Fibroblast of lung (primary cell): ENCODE data around the gene BATF. TPM values are rescaled to one million over a fixed set of nuclear protein-coding genes. Genes with fewer than 3 reads are reported as not detected.

Experiments used
- DNase-seq, 2 donors: peaks; one replicate each; pipeline versions ENCODE4 v3.0.0 to v3.0.0-alpha.2; 2010; ENCODE audit warnings: low read depth in 2 of 2
- H2AFZ ChIP-seq: 2 replicates; pipeline ENCODE4 v1.5.1; 2012; ENCODE audit warnings: low read length, control low read depth, inconsistent platforms
- H3K27ac ChIP-seq: 2 replicates; pipeline ENCODE4 v1.5.1; 2011; ENCODE audit warnings: low read length, control low read depth; ENCODE audit not compliant: insufficient read depth
- H3K27me3 ChIP-seq: 2 replicates; pipeline ENCODE4 v1.5.1; 2011; ENCODE audit warnings: mild to moderate bottlenecking, low read length; ENCODE audit not compliant: control insufficient read depth, insufficient read depth
- H3K36me3 ChIP-seq: 2 replicates; pipeline ENCODE4 v1.5.1; 2011; ENCODE audit warnings: low read length; ENCODE audit not compliant: control insufficient read depth, insufficient read depth
- H3K4me1 ChIP-seq: 2 replicates; pipeline ENCODE4 v1.5.1; 2011; ENCODE audit warnings: low read length; ENCODE audit not compliant: control insufficient read depth, insufficient read depth; ENCODE audit errors: extremely low read depth
- H3K4me2 ChIP-seq: 2 replicates; pipeline ENCODE4 v1.5.1; 2011; ENCODE audit warnings: low read length, control low read depth; ENCODE audit not compliant: insufficient read depth; ENCODE audit errors: extremely low read depth
- H3K4me3 ChIP-seq, 4 experiments: fragments of 200-600 bp in 1 of 4; sonication (generic) in 1 of 4; replicated peaks in 1 of 4; 2 replicates each; pipeline ENCODE4 v1.5.1; 2011 to 2016; ENCODE audit warnings: low read length in 4 of 4, low read depth in 3 of 4, mild to moderate bottlenecking in 3 of 4, control low read depth in 2 of 4, inconsistent platforms in 1 of 4, mixed read lengths in 1 of 4; ENCODE audit not compliant: insufficient read depth in 1 of 4; ENCODE audit errors: control extremely low read depth in 1 of 4
- H3K79me2 ChIP-seq: 2 replicates; pipeline ENCODE4 v1.5.1; 2012; ENCODE audit warnings: mild to moderate bottlenecking, low read length, inconsistent platforms; ENCODE audit not compliant: control insufficient read depth, insufficient read depth
- H3K9ac ChIP-seq: 2 replicates; pipeline ENCODE4 v1.5.1; 2011; ENCODE audit warnings: mild to moderate bottlenecking, low read length, control low read depth; ENCODE audit not compliant: insufficient read depth
- H3K9me3 ChIP-seq: 2 replicates; pipeline ENCODE4 v1.5.1; 2012; ENCODE audit warnings: low read depth, low read length; ENCODE audit not compliant: control insufficient read depth, insufficient read depth
- H4K20me1 ChIP-seq: 2 replicates; pipeline ENCODE4 v1.5.1; 2011; ENCODE audit warnings: low read length; ENCODE audit not compliant: control insufficient read depth, insufficient read depth; ENCODE audit errors: extremely low read depth
- EZH2 ChIP-seq: IDR thresholded peaks from 2 replicates; pipeline ENCODE4 v1.5.1; 2012; ENCODE audit warnings: low read length, control low read depth, mild to moderate bottlenecking; ENCODE audit errors: missing control alignments
- polyA plus RNA-seq, 2 donors: library from polyadenylated mRNA; depleted of rRNA in 1 of 2; stranded (reverse) in 1 of 2; unstranded in 1 of 2; fragments of >200 nt; gene quantifications; 2 replicates each; pipeline ENCODE4 v1.2.1, GENCODE V29; 2011 to 2012; ENCODE audit warnings: missing spikeins in 1 of 2
- total RNA-seq: library from RNA; depleted of rRNA; stranded (reverse); fragments of >200 nt; gene quantifications from 2 replicates; pipeline ENCODE4 v1.2.1, GENCODE V29; 2014
- TF ChIP-seq, protein P1 (sequence below), 2 donors: IDR thresholded peaks in 1 of 2; conservative IDR thresholded peaks in 1 of 2; 1 replicate in 1 of 2; 2 replicates in 1 of 2; pipeline ENCODE4 v1.5.1; 2011 to 2012; ENCODE audit warnings: low read length in 2 of 2, control low read depth in 1 of 2, inconsistent platforms in 1 of 2, low read depth in 1 of 2, mild to moderate bottlenecking in 1 of 2

BATF gene
- total and polyA plus RNA-seq, 2 donors (not counting 1 experiment from before 2014, with no cell fraction given): 0.50 TPM; not detected in 1

DNA sequence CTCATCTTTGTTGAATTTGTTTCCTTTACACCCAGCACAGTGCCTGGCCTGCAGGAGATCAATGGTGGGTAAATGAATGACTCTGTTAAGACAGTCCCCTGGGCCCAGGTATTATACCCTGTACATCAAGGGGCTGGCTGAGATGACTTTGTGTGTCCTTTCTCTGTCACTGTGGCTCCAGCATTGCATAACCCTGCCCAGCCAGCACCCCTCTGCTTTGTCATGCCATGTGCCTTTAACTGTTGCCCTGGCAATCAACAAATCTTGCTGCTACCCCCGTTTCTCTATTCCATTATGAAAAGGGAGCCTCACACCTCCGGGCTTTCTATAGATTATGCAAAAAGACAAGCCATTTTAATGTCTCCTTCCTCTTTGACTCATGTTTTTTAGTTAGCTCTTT, 48.5 kb downstream of the BATF start:
- TF ChIP-seq, protein P1, sequence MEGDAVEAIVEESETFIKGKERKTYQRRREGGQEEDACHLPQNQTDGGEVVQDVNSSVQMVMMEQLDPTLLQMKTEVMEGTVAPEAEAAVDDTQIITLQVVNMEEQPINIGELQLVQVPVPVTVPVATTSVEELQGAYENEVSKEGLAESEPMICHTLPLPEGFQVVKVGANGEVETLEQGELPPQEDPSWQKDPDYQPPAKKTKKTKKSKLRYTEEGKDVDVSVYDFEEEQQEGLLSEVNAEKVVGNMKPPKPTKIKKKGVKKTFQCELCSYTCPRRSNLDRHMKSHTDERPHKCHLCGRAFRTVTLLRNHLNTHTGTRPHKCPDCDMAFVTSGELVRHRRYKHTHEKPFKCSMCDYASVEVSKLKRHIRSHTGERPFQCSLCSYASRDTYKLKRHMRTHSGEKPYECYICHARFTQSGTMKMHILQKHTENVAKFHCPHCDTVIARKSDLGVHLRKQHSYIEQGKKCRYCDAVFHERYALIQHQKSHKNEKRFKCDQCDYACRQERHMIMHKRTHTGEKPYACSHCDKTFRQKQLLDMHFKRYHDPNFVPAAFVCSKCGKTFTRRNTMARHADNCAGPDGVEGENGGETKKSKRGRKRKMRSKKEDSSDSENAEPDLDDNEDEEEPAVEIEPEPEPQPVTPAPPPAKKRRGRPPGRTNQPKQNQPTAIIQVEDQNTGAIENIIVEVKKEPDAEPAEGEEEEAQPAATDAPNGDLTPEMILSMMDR (conservative IDR thresholded peaks at IDR 0.05 in 1 of 2, IDR thresholded peaks at IDR 0.05 in 1 of 2; ENCODE audit: low read depth in 1 of 2, low read length in 2 of 2): no peak
- TF ChIP-seq EZH2: no peak
- no peak overlapping the region for H3K4me2 ChIP-seq
- DNase-seq: no peak
- no peaks in the 10 kb centered on the region for H3K36me3 ChIP-seq
- H4K20me1 ChIP-seq: no peaks in the 10 kb centered on the region
- no peaks in the 10 kb centered on the region for H3K4me1 ChIP-seq
- H3K9me3 ChIP-seq: no peaks in the 10 kb centered on the region
- H3K9ac ChIP-seq: no peak overlapping the region
- H3K27me3 ChIP-seq: peaks cover 21% of the 10 kb centered on the region
- no peak overlapping the region for H2AFZ ChIP-seq
- no peak overlapping the region for H3K4me3 ChIP-seq
- no peaks in the 10 kb centered on the region for H3K79me2 ChIP-seq
- H3K27ac ChIP-seq: no peak overlapping the region

DNA sequence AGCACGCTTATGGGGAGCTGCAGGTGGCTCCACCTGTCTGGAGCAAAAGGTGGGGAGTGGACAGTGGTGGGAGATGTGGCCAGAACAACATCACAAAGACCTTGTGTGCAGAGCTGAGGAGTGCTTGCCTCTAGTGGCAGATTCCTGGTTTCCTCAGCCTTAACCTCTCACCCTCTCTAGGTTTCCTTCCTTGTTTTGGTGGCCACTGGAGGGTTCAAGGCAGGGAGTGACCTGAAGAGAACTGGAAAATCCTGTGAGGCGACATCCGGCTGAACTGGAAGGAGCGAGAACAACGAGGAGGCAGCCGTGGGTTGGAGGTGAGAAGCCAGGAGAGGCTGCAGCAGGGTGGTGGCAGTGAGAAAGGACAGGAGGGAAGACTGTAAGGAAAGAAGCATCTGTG, 49.8 kb downstream of the BATF start:
- H3K27me3 ChIP-seq: peaks cover 18% of the 10 kb centered on the region
- no peak for DNase-seq
- TF ChIP-seq, protein P1 (conservative IDR thresholded peaks at IDR 0.05 in 1 of 2, IDR thresholded peaks at IDR 0.05 in 1 of 2; ENCODE audit: low read depth in 1 of 2, low read length in 2 of 2): no peak
- no peak for TF ChIP-seq EZH2

DNA sequence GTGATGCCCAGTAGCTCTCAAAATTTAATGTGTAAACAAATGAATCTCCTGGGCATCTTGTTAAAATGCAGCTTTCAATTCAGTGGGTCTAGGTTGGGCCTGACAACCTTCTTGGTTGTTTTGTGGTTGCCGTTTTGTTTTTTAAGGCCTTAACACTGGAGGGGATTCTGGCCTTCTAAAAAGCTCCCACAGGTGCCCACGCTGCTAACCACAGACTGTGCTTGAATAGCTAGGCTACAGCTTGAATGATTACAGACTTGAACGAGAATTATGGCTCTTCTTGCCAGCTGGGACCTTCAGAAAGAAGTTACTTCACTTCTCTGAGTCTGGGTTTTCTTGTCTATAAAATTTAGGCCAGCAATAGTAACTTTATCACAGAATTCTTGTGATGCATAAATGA, 54.8 kb downstream of the BATF start:
- Histone ChIP-seq H3K27ac (no peak overlapping the region), H3K4me3 (no peak overlapping the region), H3K9me3 (no peaks in the 10 kb centered on the region), H2AFZ (no peak overlapping the region), H3K4me2 (no peak overlapping the region), H3K36me3 (no peaks in the 10 kb centered on the region), H3K9ac (no peak overlapping the region), H4K20me1 (no peaks in the 10 kb centered on the region), H3K79me2 (no peaks in the 10 kb centered on the region), H3K4me1 (peaks cover 11% of the 10 kb centered on the region), H3K27me3 (peaks cover 6% of the 10 kb centered on the region)
- TF ChIP-seq, protein P1 (conservative IDR thresholded peaks at IDR 0.05 in 1 of 2, IDR thresholded peaks at IDR 0.05 in 1 of 2; ENCODE audit: low read depth in 1 of 2, low read length in 2 of 2): no peak
- TF ChIP-seq EZH2: no peak
- no peak for DNase-seq

More for the DNA sequence above, 49.8 kb downstream of the BATF start:
- H3K4me1 ChIP-seq: no peaks in the 10 kb centered on the region
- no peaks in the 10 kb centered on the region for H3K9me3 ChIP-seq
- no peaks in the 10 kb centered on the region for H3K79me2 ChIP-seq
- no peak overlapping the region for H3K27ac ChIP-seq
- no peak overlapping the region for H3K4me2 ChIP-seq
- H3K4me3 ChIP-seq: no peak overlapping the region
- H4K20me1 ChIP-seq: no peaks in the 10 kb centered on the region
- no peak overlapping the region for H3K9ac ChIP-seq
- no peak overlapping the region for H2AFZ ChIP-seq
- no peaks in the 10 kb centered on the region for H3K36me3 ChIP-seq
